OCI-LY1 (cell line): ENCODE measurements around the gene DNAH1.

Experiments used
- H2AFZ ChIP-seq: fragments of 200-600 bp; sonication (generic), shearing (Covaris generic); 2 replicates; pipeline ENCODE4 v1.6.0; 2014; ENCODE audit warnings: antibody characterized with exemption, mild to moderate bottlenecking, low read length
- H3F3A ChIP-seq: fragments of 200-600 bp; sonication (generic), shearing (Covaris generic); 2 replicates; pipeline ENCODE4 v1.6.0; 2014; ENCODE audit warnings: mild to moderate bottlenecking, antibody characterized with exemption, low read length, moderate library complexity; ENCODE audit not compliant: insufficient read depth
- H3K27ac ChIP-seq: fragments of 200-600 bp; sonication (generic); 2 replicates; pipeline ENCODE4 v1.5.1; 2014; ENCODE audit warnings: low read length, mixed run types, mild to moderate bottlenecking, low read depth; ENCODE audit not compliant: poor library complexity, severe bottlenecking
- H3K27me3 ChIP-seq: fragments of 200-600 bp; sonication (generic); 2 replicates; pipeline ENCODE4 v1.6.0; 2014; ENCODE audit warnings: antibody characterized with exemption, mild to moderate bottlenecking, low read length, moderate library complexity; ENCODE audit not compliant: insufficient read depth
- H3K36me3 ChIP-seq: fragments of 200-600 bp; sonication (generic); 2 replicates; pipeline ENCODE4 v1.6.1; 2014; ENCODE audit warnings: mild to moderate bottlenecking, antibody characterized with exemption, low read length, moderate library complexity, mixed read lengths; ENCODE audit not compliant: insufficient read depth
- H3K4me1 ChIP-seq: fragments of 200-600 bp; sonication (generic); 2 replicates; pipeline ENCODE4 v1.5.1; 2014; ENCODE audit warnings: mild to moderate bottlenecking, low read length, moderate library complexity; ENCODE audit not compliant: insufficient read depth, severe bottlenecking
- H3K4me2 ChIP-seq: fragments of 200-600 bp; sonication (generic), shearing (Covaris generic); 2 replicates; pipeline ENCODE4 v1.6.1; 2014; ENCODE audit warnings: low read length
- H3K4me3 ChIP-seq: fragments of 200-600 bp; sonication (generic); 2 replicates; pipeline ENCODE4 v1.5.1; 2014; ENCODE audit warnings: low read length, low read depth, mild to moderate bottlenecking, mixed read lengths; ENCODE audit not compliant: poor library complexity, severe bottlenecking
- H3K79me2 ChIP-seq: fragments of 200-600 bp; shearing (Covaris generic); 2 replicates; pipeline ENCODE4 v1.6.1; 2016; ENCODE audit warnings: mixed run types, low read length, mixed read lengths; ENCODE audit not compliant: insufficient read depth
- H3K9ac ChIP-seq: fragments of 200-600 bp; sonication (generic), shearing (Covaris generic); 2 replicates; pipeline ENCODE4 v1.6.1; 2014; ENCODE audit warnings: mild to moderate bottlenecking, low read length, mixed read lengths
- H3K9me2 ChIP-seq: fragments of 200-600 bp; sonication (generic), shearing (Covaris generic); 2 replicates; pipeline ENCODE4 v1.6.1; 2014; ENCODE audit warnings: low read depth, mild to moderate bottlenecking, low read length, mixed read lengths
- H3K9me3 ChIP-seq: fragments of 200-600 bp; shearing (Covaris generic); 2 replicates; pipeline ENCODE4 v1.6.1; 2014; ENCODE audit warnings: low read length, mixed read lengths
- H4K20me1 ChIP-seq: fragments of 200-600 bp; sonication (generic), shearing (Covaris generic); 2 replicates; pipeline ENCODE4 v1.6.0; 2016; ENCODE audit warnings: mild to moderate bottlenecking, low read length; ENCODE audit not compliant: insufficient read depth
- EZH2 ChIP-seq: fragments of 200-600 bp; sonication (generic), shearing (Covaris generic); IDR thresholded peaks from 2 replicates; pipeline ENCODE4 v1.8.0; 2017; ENCODE audit warnings: borderline replicate concordance, mixed run types, mild to moderate bottlenecking, antibody characterized with exemption, low read length, moderate library complexity, mixed read lengths
- TF ChIP-seq, protein P1 (sequence below): fragments of 200-600 bp; sonication (generic), shearing (Covaris generic); IDR thresholded peaks from 2 replicates; pipeline ENCODE4 v1.5.1; 2017; ENCODE audit warnings: mild to moderate bottlenecking, antibody characterized with exemption, low read length, moderate library complexity, mixed read lengths

DNAH1 gene

DNA sequence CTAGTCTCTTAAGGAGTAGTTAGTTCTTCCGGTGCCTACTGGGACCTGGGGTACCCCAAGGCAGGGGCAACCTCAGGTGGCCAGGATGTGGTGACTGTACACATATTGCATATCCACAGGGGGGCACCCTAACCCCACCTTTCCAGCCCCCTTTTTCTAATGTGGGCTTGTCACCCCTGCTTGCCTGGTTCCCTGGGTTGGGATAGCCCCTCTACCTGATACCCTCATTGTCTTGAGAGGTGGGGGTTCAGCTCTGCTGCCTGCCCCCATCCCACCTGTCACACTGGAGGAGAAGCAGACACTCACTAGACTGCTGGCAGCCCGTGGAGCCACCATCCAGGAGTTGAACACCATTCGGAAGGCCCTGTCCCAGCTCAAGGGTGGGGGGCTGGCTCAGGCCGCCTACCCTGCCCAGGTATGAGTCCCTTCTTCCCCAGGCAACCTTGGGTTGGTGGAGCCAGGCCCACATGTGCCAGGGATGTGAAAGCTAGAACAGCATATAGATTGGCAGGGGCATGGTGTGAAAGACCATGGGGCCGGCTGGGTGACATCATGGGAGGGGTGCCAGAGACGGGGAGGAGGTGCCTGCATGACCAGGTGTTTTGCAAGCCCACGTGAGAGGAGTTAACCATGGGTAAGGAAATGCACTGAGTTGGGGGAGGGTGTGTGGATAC lies 24.5 kb upstream of the DNAH1 start:
- H2AFZ ChIP-seq = no peak overlapping the region

GRCh38 chr3:52292247-52293065 lies 23.7 kb upstream of the DNAH1 start:
- peaks cover 10% of the 10 kb centered on the region; the same call in 1 of the 2 replicates for H3K36me3 ChIP-seq
- peaks cover 12% of the 10 kb centered on the region for H3K4me1 ChIP-seq
- no peak overlapping the region for H3K4me3 ChIP-seq
- H3K79me2 ChIP-seq = no peaks in the 10 kb centered on the region
- H3K4me2 ChIP-seq = no peak overlapping the region
- H3K9me3 ChIP-seq = no peaks in the 10 kb centered on the region
- TF ChIP-seq, protein P1, sequence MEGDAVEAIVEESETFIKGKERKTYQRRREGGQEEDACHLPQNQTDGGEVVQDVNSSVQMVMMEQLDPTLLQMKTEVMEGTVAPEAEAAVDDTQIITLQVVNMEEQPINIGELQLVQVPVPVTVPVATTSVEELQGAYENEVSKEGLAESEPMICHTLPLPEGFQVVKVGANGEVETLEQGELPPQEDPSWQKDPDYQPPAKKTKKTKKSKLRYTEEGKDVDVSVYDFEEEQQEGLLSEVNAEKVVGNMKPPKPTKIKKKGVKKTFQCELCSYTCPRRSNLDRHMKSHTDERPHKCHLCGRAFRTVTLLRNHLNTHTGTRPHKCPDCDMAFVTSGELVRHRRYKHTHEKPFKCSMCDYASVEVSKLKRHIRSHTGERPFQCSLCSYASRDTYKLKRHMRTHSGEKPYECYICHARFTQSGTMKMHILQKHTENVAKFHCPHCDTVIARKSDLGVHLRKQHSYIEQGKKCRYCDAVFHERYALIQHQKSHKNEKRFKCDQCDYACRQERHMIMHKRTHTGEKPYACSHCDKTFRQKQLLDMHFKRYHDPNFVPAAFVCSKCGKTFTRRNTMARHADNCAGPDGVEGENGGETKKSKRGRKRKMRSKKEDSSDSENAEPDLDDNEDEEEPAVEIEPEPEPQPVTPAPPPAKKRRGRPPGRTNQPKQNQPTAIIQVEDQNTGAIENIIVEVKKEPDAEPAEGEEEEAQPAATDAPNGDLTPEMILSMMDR = no peak
- TF ChIP-seq EZH2 = no peak
- H4K20me1 ChIP-seq = no peaks in the 10 kb centered on the region
- no peak overlapping the region for H2AFZ ChIP-seq
- H3F3A ChIP-seq = no peaks in the 10 kb centered on the region
- no peaks in the 10 kb centered on the region for H3K9me2 ChIP-seq
- H3K9ac ChIP-seq = no peak overlapping the region
- H3K27ac ChIP-seq = no peak overlapping the region
- no peaks in the 10 kb centered on the region for H3K27me3 ChIP-seq

More for the DNA sequence above, 24.5 kb upstream of the DNAH1 start:
- no peak overlapping the region for H3K9ac ChIP-seq
- no peak overlapping the region for H3K4me3 ChIP-seq
- H3K4me2 ChIP-seq = no peak overlapping the region
- peaks cover 10% of the 10 kb centered on the region; the same call in 1 of the 2 replicates for H3K36me3 ChIP-seq
- no peak overlapping the region for H3K27ac ChIP-seq
- H3K4me1 ChIP-seq = peaks cover 18% of the 10 kb centered on the region
- H3K9me2 ChIP-seq = no peaks in the 10 kb centered on the region
- no peaks in the 10 kb centered on the region for H3F3A ChIP-seq
- TF ChIP-seq EZH2 = no peak
- TF ChIP-seq, protein P1 = peak; percentile 74
- no peaks in the 10 kb centered on the region for H4K20me1 ChIP-seq
- no peaks in the 10 kb centered on the region for H3K79me2 ChIP-seq
- no peaks in the 10 kb centered on the region for H3K9me3 ChIP-seq
- H3K27me3 ChIP-seq = no peaks in the 10 kb centered on the region

- H3K4me2 ChIP-seq = no peak overlapping the region
- H3K9me3 ChIP-seq = no peaks in the 10 kb centered on the region
- H2AFZ ChIP-seq = no peak overlapping the region
- H3K9ac ChIP-seq = no peak overlapping the region
- no peaks in the 10 kb centered on the region for H3K9me2 ChIP-seq
- peaks cover 10% of the 10 kb centered on the region; the same call in 1 of the 2 replicates for H3K36me3 ChIP-seq
- TF ChIP-seq EZH2 = no peak
- TF ChIP-seq, protein P1 = no peak
- peaks cover 6% of the 10 kb centered on the region for H3K4me1 ChIP-seq
- no peak overlapping the region for H3K27ac ChIP-seq
- H3K27me3 ChIP-seq = no peaks in the 10 kb centered on the region
- no peaks in the 10 kb centered on the region for H3F3A ChIP-seq
- H3K79me2 ChIP-seq = no peaks in the 10 kb centered on the region
- no peak overlapping the region for H3K4me3 ChIP-seq
- H4K20me1 ChIP-seq = no peaks in the 10 kb centered on the region
These were observed 22.4 kb upstream of the DNAH1 start for GRCh38 chr3:52293491-52294319.
